HG02938 (cell line): ENCODE measurements around the gene GPR63.

Experiments used
- ATAC-seq: cut with Tn5 transposase; IDR thresholded peaks from one replicate; pipeline ENCODE4 v1.9.1; 2021; ENCODE audit warnings: mild to moderate bottlenecking, moderate library complexity; ENCODE audit not compliant: unreplicated experiment

GPR63 gene

DNA sequence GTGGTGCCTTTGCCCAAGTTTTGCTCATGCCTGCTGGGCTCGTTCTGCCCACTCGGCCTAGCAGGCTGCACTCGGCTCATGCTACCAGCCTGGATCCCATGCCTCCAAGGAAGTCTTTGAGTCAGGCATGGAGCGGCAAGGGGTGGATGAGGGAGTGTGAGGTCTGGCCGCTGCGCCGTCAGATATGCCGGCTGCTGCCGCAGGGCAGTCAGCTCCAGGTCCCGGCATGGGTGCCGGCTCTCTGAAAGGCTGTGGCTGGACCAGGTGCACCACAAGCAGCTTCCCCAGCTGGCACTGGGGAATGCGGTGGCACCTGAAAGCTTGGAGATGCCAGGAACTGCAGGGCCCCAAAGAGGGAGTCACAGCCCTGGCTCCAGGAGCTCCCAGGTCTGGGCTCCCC, 75.5 kb downstream of the GPR63 start:
- ATAC-seq = no peak

DNA sequence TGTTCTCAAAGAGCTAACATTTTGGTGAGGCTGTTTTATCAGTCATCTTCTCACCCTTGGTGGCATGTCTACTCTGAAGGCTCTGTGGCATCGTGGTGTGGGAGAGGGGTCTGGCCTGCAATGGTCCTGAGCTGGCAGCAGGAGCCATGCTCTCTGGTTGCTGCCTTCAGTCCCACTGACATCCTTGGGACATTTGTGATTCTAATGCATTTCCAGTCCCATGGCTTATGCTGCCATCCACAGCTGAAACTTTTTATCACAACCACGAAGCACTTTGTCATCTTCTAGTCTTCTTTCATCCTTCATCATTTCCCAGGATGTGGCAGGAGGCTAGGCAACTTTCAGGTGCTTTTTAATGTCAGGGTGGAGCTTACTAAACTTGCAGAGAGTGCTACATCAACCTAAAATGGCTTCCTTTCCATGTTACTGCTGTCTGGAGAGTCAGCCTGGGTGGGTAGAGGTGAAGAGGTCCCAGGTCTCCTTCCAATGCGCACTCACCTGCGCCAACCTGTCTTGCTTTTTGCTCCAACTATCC, 77.1 kb downstream of the GPR63 start:
- ATAC-seq = no peak

DNA sequence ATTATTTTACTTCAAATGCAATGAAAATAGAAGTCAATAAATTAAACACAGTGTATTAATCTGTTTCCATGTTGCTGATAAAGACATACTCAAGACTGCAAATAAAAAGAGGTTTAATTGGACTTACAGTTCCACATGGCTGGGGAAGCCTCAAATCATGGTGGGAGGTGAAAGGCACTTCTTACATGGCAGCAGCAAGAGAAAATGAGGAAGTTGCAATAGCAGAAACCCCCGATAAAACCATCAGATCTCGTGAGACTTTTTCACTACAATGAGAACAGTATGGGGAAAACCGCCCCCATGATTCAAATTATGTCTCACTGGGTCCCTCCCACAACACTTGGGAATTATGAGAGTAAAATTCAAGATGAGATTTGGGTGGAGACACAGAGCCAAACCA, 82.2 kb downstream of the GPR63 start:
- ATAC-seq = no peak

DNA sequence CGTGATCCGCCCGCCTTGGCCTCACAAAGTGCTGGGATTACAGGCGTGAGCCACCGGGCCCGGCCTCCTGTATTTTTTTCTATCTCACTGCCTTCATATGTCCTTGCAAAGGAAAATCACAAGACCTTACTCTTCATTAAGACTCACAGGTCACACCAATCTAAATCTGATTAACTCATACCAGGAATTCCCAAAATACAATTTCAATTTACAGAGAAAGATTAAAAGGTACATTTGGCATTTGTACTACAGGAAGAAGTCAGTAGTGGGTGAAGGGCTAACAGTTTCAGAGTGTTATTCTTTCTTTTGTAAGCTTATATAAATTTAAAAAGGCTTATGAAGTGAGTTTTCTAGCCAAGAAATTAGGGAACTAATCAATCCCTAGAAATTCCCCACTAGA, 87.4 kb downstream of the GPR63 start:
- ATAC-seq = no peak
